Muscle of back (tissue), 13 donors: ENCODE data around the gene RGSL1. TPM values are rescaled to one million over a fixed set of nuclear protein-coding genes. Genes with fewer than 3 reads are reported as not detected.

Experiments used
- DNase-seq, 3 donors: peaks; one replicate each; pipeline versions ENCODE4 v3.0.0 to v3.0.0-alpha.2; 2013
- long read RNA-seq, 9 donors: transcript quantifications; one replicate each; lab custom pipeline, GENCODE V29; 2026
- polyA plus RNA-seq, 10 donors: library from polyadenylated mRNA; unstranded; fragments of 120-200 nt; gene quantifications; one replicate each; pipeline ENCODE4 v1.2.1, GENCODE V29; 2013; ENCODE audit not compliant: insufficient read length in 10 of 10

The RGSL1 gene
- polyA plus RNA-seq: not detected
- long read RNA-seq, donor 1: 0 reads
- long read RNA-seq, donor 2: 0 reads
- long read RNA-seq, donor 3: 0 reads
- long read RNA-seq, donor 4: 0 reads
- long read RNA-seq, donor 5: 0 reads
- long read RNA-seq, donor 6: 0 reads
- long read RNA-seq, donor 7: 0 reads
- long read RNA-seq, donor 8: 0 reads
- long read RNA-seq, donor 9: 0 reads

DNA sequence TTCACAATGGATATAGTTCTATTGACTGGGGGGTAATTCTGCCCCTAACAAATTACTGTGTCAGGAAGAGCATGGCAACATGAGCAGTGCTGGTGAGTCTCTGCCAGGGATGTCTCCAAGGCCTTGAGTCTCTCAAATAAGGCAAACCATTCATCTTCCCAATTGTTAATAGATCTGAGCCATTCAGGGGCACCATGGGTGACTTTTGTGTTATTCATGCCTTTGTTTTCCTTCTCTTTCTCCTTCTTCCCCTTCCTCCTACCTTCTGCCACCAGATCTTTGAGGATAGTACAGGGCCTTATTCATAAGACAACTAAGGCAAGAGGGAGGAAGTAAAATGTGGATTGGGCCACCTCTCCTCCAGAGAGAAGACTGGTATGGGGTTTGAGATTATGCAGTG, at the start of gene RGSL1:
RGSL1 (plus strand) TSS at position 60 of the 400 bp plus-strand sequence; CDS start at position 80, 20 bp downstream.
- no peak for DNase-seq

DNA sequence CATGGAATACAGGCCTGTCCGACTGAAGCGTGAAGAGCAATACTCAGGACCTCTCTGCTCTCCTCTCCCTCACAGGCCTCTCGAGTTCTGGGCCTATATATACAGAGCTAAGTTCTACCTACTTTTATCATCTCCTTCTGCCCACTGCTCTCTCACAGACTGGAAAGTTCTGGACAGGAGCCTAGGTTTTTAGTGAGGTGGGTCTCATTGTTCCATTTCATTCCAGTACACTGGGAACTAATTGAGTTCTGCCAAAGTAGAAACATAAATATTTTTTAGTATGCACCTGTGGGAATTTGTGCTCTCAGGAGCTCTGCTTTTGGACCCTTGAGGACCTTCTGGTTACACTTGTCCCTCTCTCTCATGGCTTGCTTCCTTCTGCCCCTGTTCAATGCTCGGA, 49.4 kb upstream of the RGSL1 start, which contains the start of gene TEDDM1:
TEDDM1 (minus strand) TSS at position 101 of the 400 bp plus-strand sequence. CDS start 182 bp downstream, outside the sequence.
- DNase-seq: no peak

DNA sequence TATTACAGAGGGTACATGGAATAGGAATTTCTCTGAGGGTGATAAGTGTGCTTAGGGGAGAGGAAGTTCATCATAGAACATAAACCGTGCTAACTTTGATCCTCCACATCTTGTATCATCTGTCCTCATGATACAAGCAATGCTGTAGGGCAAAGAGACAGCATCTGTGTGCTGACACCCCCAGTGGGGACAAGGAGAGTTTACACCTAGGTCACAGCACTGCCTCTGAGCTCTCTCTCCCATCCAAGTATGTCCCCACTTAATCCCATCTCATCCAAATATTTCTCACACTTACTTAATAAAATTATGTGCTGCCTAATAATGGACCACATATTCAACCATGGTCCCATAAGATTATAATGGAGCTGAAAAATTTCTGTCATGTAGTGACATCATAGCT, 45.2 kb upstream of the RGSL1 start:
- DNase-seq: no peak

DNA sequence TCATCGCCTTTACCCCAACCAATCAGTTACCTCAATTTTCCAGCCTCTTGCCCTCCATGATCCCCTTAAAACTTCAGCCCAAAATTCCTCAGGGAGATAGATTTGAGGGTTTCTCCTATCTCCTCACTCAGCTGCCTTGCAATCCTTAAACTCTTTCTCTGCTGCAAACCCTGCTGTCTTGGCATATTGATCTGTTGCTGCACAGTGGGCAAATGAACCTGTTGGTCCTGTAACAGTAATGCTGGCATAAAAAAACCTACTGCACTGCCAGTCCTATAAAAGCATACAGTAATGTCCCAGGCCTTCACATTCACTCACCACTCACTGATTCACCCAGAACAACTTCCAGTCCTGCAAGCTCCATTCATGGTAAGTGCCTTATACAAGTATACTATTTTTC, 44.4 kb upstream of the RGSL1 start:
- DNase-seq: no peak

DNA sequence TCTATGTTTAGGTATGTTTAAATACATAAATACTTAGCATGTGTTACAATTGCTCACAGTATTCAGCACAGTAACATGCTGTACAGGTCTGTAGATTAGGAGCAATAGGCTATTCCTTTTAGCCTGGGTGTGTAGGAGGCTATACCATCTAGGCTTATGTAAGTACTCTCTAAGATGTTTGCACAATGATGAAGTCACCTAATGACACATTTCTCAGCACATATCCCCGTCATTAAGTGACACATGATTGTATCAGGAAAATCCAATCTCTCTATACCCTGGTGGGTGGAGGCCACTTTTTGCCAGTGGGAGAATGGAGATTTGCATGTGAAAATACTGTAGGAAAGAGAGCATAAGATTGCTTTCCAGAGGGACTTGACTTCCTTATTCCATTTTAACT, 43.9 kb upstream of the RGSL1 start:
- no peak for DNase-seq

DNA sequence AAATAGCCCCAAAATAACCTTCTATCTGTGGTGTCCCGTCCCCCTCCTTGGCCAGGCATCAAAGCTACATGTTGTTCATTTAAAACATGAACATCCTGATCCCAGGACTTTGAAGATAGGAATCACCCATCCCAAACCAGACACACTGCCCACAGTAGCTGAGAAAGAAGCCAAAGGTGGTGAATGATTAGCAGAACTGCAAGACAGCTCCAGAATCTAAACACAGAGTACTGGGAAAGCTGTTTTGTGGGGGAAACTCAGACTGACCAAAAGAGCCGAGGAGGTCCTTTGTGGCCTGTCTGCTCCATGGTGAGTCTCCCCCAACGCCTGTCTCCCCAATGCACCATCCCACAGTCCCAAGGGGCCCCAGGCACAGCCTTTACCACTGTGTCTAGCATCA, 42.2 kb upstream of the RGSL1 start:
- no peak for DNase-seq

DNA sequence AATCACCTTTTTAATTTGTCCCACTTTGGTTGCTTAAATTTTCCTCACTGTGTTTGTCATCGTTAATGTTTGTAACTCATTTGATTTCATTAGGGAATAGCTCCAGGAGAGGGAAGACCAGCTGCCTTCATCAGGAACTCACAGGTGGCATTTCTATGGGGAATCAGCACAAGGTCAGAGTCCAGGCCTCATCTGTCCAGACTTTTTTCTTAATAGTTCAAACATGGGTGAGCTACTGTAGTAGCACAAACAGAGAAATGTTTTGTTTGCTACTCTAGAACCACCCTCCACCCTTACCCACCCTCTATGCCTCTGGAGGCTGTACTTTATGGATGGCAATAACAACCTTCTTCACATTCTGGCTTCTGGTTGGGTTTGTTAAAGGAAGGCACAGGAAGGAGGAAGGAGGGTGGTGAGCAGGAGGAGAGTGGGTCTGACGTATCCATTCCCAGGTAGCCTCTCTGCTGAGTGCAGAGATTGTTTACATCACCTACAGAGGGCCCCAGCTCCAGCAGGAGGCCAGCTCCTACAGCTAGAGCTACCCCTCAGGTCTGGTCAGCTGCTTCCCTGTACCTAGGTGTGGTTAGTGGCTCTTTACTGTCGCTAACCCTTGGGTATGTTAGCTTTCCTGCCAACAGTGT, 41.4 kb upstream of the RGSL1 start:
- DNase-seq: no peak

DNA sequence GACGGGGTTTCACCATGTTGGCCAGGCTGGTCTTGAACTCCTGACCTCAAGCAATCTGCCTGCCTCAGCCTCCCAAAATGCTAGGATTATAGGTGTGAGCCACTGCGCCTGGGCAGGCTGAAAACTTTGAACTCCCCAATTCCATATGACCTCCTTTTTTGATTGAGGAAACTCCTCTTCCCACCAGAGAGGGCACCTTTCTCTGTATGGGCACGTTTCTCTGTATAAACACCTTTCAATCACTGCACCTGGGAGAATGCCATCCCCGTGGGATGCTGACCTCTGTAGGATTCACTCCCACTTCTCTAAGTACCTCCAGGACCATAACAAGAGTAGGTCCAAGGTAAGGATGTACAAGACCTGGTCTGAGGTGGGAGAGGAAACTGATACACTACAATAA, 39.8 kb upstream of the RGSL1 start:
- no peak for DNase-seq

DNA sequence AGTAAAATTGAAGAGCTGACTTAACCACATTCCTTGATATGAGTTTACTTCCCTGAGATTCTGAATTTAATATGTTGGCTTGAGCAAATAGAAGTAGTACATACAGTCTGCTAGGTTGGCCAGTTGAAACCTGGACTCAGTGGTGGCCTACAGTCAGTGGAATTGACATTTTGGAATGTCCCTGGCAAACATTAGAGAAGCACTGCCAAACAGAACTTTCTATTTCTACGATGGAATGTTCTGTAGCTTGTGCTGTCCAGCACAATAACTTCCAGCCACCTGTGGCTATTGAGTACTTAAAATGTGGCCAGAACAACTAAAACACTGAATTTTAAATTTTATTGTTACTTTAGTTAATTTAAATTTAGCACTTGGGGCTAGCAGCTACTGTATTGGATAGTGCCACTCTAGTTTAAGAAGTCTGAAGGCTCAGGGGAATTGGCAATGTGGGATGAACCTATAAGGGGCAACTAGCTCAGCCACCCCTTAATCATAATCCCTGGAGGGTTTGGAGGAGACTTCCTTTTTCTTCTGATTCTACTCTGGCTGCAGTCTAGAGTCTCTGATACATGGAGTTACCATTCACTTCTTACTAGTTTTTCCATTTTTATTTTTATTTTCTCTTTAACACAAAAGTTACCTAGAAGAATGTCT, 39.2 kb upstream of the RGSL1 start:
- DNase-seq: peak in 2 of 3 donors; percentile 30 to 38

DNA sequence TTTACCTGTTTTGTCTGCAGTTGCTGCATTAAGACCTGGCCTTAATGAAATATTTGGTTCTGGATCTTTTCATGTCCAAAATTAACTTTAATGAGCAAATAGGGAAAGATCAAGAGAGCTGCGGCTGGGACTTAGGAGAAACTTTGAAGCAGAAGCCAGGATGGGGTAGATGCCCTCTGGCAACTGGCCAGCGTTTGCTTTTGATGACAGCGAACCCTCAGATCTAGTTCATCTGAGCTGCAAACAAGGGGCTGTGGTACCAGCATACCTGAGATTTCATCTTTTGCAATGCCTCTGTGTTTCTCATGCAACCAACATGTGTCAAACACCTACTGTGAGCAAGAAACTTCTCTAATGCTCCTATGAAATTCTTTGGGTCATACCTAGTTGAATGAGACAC, 36.5 kb upstream of the RGSL1 start:
- no peak for DNase-seq

DNA sequence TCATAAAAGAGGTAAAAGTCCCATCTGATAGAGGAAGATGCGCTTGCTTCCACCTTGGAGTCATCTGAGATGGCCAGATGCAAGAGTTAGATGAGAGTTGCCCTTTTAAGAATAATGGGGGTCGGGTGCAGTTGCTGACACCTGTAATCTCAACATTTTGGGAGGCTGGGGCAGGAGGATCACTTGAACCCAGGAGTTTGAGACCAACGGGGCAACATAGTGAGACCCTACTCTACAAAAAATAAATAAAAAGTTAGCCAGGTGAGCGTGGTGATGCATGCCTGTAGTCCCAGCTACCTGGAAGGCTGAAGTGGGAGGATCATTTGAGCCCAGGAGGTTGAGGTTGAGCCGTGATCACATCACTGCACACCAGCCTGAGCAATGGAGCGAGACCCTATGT, 36.0 kb upstream of the RGSL1 start:
- no peak for DNase-seq

DNA sequence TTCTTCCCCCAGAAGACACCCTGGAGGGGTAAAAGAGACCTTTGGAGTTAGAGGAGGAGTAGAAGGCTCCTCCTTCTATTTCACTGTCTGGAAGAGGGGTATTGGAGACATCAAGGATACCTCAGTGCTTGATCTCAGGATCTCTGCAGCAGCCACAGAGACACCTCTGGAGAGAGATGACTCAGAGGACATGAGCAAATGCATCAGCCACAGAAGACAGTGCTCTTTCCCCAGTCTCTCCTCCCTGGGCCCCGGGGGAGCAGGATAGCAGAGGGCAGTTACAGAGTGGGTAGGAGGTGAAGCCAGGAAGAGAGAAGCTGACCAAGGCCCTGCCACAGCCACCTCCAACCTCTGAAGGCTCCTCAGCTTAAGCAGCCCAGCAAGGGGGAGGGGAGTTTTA, 34.2 kb upstream of the RGSL1 start:
- DNase-seq: no peak

DNA sequence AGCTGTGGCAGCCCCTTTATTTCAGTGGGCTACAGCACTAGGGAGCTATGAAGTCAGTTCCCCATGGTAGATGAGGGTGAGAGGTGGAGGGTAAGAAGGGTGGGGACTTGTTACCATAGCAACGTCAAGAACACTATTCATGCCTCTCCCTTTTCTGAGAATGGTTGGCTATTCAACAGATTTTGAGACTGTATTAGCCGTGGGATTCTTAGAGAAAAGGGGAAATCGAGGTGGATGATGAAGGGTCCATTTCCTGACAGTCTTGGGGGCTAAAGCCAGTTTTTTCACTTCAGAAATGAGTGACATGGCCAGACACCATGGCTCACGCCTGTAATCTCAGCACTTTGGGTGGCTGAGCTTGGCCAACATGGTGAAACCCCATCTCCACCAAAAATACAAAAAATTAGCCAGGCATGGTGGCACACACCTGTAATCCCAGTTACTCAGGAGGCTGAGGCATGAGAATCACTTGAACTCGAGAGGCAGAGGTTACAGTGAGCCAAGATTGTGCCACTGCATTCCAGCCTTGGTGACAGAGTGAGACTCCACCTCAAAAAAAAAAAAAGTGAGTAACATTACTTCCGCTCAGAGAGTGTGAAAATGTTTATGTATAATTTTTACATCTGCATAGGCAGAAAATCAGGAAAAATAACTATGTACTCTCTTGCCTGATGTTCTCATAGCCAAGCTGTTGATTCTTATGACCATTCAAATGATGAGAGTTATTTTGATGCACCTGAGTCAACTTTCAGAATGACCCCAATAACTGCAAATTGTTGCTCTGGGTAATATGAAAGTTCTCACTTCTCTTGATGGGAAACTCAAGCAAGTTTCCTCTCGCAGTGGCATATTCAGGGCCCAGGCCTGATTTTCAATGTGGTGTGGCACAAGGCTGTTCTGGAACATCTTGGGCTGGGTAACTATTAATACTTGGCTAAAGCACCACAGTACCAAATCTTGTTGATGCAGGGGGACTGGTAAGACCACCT, 23.2 kb upstream of the RGSL1 start:
- DNase-seq: no peak

DNA sequence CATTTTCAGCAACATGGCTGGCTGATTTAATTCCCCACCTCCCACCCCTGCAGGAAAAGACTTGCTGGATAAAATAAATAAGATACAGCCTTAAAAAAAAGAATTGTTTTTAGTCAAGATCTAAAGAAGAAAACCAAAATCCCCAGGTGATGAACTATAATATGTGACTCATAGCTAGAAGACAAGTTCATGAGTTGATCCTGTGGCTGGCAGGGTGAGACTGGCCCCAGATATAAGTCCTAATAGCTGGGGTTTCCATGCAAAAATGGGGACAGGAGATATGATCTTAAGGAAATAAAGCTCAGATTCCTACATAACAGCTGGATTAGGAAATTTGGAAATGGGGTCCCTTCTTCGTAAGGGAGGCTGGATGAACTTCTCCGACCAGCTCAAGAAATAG, 21.9 kb upstream of the RGSL1 start:
- no peak for DNase-seq

DNA sequence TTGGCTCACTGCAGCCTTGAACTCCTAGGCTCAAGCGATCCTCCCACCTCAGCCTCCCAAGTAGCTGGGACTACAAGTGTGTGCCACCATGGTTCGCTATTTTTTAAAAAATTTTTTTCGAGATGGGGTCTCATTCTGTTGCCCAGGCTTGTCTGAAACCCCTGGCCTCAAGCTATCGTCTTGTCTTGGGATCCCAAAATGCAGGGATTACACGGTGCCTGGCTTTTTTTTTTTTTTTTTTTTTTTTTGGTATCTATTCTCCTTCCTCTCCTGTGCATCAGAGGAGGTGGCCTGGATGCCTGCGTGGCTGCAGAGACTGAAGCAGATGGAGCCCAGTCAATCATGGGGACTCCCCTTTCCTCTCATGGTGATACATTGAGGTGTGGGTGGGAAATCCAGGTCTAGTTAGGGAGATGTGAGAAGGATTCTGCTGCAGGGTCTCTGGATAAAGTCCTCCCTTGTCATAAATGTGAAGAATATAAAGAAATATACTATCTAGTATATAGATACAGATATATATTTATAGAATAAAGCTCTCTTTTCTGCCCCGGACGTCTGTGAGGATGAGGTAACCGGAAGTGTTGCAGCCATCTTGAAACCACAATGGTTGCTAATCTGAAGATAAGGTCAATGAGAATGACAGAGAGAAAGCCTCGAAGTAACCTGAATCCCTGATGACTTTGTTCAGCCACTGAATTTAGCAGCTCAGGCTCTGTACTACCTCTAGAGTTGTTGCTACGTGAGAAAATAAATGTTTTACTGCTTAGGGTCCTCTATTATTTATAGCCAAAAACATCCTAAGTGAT, 19.5 kb upstream of the RGSL1 start:
- no peak for DNase-seq

DNA sequence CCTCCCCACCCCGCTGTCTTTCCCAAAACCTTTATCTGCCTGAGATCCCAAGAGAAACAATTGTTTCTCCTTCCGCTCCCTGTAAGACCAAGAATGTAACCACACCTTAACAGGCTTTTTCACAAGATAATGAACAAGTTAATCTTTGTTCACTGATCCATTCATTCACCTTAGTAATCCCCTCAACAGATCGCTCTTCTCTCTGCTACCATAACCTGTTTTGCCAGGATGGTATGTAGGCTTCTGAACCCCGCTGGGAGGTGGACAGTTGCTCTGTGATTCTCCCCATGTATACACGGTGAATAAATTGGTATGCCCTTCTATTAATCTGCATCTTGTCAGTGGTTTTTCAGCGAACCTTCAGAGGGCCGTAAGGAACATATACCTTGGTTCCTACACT, 18.7 kb upstream of the RGSL1 start:
- no peak for DNase-seq

DNA sequence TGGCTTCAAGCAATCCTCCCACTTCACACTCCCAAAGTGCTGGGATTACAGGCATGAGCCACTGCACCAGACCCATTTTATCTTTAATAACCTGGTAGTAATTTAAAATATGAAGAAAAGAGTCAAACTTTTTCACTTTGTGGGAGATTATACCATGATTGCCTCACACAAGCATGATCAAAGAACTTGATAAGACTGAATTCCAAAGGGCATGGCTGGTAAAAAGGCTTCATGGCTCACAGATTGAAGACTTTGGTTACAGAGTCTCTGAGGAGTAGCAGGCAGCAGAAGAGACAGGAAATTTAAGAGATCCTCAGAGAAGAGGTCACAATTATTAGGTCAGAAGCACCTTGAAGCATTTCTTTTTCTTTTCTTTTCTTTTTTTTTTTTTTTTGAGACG, 16.4 kb upstream of the RGSL1 start:
- no peak for DNase-seq

DNA sequence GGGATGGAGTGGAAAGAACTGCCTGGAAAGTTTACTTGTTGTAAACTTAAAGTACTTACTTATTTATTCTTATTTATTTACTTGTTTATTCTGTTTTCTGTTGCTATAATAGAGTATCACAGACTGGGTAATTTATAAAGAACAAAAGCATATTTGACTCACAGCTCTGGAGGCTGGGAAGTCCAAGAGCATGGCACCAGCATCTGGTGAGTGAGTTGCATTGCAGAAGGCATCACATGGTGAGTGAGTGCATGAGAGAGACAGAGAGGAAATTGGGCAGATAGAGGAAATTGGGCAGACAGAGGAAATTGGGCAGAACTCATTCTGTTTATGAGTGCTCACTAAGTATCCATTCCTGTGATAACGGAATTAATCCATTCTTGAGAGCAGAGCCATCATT, 11.6 kb upstream of the RGSL1 start:
- no peak for DNase-seq

DNA sequence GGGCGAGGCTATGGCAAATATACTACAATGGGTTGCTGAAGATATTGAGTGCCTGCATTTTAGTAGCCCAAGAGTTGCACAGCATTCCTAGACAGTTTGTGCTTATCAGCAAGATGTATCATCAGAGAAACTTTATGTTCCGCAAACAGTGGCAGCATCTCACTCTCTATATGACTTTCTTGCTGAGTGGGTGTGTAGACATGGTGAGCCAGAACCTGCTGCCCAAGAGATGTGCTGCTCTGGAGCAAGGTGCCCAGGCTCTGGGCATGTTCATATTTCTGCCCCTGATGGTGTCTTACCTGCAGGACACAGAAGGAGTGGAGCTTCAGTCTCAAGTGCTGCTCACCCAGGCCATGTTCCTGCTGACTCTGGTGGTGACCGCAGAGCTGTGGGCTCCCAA, 8.2 kb upstream of the RGSL1 start:
- DNase-seq: no peak

DNA sequence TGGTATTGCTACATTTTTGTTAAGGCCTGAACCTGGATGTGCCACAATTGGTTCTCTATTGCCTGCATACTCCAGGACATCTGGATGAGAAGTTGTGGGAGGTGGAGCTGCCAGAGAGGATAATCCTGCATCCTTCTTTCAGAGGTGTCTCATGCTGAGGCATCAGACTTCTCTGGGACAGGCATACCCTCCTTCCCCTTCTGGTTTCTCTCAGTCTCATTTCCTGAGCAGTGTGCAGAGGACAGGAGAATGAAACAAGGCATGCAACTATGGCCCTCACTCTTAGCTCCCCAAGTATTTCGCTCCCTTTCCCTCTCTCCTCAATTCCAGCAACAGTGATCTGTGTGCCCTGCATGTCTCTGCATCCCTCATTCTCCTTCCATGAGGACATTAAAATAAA, 7.6 kb upstream of the RGSL1 start:
- no peak for DNase-seq

DNA sequence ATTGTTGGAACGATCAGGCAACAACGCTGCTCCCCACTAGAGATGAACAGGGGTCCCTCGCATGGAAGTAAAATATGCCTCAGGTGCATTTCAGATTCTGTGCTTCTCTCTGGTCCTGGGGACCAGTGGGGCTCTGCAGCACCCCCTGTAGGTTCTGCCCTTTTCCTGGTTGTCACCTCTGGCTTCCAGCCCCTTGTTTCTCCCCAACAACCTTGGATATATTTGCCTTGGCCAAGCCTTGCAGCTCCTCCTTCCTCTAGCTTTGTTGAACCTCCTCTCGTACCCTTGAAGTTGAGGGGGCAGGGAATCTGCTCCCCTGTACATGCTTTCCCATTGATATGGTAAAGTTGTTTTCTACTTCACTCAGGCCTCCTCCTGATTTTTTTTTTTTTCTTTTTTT, 5.4 kb upstream of the RGSL1 start:
- DNase-seq: no peak
